GM10248 (cell line): ENCODE results near the gene LGR5.

ENCODE experiments used
- CTCF ChIA-PET: fragments of 300-600 bp; sonication (Branson Sonifier 250); formaldehyde crosslinking; extraction: SDS; loops from one replicate; lab custom pipeline; 2021; ENCODE audit warnings: antibody characterized with exemption; lab: Yijun Ruan, JAX
- POLR2A ChIA-PET: fragments of 350-650 bp; sonication (Branson Sonifier 250); formaldehyde crosslinking; extraction: SDS; loops from one replicate; lab custom pipeline; 2020; ENCODE audit warnings: antibody characterized with exemption; lab: Yijun Ruan, JAX
- DNase-seq: peaks from one replicate; pipeline ENCODE4 v3.0.0; 2012; ENCODE audit errors: extremely low spot score
- TF ChIP-seq, protein P1 (sequence below): IDR thresholded peaks from 2 replicates; pipeline ENCODE4 v1.5.1; 2012; ENCODE audit warnings: mild to moderate bottlenecking, low read depth; ENCODE audit errors: extremely low read depth, missing control alignments, control extremely low read depth

Gene LGR5

GRCh38 chr12:71420775-71421406 lies 18.7 kb upstream of the LGR5 start:
- TF ChIP-seq, protein P1, sequence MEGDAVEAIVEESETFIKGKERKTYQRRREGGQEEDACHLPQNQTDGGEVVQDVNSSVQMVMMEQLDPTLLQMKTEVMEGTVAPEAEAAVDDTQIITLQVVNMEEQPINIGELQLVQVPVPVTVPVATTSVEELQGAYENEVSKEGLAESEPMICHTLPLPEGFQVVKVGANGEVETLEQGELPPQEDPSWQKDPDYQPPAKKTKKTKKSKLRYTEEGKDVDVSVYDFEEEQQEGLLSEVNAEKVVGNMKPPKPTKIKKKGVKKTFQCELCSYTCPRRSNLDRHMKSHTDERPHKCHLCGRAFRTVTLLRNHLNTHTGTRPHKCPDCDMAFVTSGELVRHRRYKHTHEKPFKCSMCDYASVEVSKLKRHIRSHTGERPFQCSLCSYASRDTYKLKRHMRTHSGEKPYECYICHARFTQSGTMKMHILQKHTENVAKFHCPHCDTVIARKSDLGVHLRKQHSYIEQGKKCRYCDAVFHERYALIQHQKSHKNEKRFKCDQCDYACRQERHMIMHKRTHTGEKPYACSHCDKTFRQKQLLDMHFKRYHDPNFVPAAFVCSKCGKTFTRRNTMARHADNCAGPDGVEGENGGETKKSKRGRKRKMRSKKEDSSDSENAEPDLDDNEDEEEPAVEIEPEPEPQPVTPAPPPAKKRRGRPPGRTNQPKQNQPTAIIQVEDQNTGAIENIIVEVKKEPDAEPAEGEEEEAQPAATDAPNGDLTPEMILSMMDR: no peak
- ChIA-PET CTCF (interaction anchor here (0.8 to 1.5 kb wide), 2 partner anchors 29 to 518 kb away, joined by 3 to 4 read pairs; partner anchors contain the start of gene TPH2), POLR2A (no interaction called here)
- no peak for DNase-seq

GRCh38 chr12:71425568-71426299 lies 13.9 kb upstream of the LGR5 start:
- TF ChIP-seq, protein P1: no peak
- ChIA-PET POLR2A (no interaction called here), CTCF (interaction anchor here (1.1 to 1.6 kb wide), 3 partner anchors 33 to 692 kb away, joined by 3 to 5 read pairs (median 3); no protein-coding TSS in a partner anchor)
- no peak for DNase-seq

DNA sequence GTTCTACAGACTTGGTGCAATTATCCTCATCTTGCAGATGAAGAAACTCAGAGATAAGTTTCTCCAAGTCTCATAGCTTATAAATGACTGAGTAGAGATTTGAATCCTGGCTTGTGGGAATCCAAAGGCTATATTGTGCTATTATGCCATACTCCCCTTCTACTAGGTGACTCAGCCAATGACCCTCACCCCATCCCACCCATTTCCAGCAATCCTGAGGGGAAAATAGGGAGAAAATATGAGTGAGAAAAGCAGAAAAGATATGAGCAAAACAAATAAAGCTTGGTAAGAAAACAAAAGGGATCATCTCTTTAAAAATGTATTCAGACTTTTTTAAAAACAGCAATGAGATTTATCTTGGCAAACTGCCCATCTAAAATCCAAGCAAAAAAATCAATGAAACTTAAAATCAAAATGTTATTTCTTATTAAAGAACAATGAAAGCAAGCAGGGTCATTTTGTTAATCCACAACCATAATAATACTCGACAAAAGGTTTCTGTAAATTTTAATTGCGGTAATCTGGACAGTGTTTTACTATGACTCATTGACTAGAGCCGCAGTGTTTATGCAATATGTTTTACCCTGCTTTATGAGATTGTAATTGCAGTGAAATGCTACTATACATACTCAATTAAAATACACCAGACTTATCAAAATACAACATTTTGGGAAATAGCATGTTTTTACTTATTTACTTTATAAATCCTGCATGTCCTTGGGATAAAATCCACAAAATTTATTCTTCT lies 13.1 kb upstream of the LGR5 start:
- ChIA-PET POLR2A (no interaction called here), CTCF (interaction anchor here (1.1 to 1.6 kb wide), 4 partner anchors 11 to 693 kb away, joined by 3 to 5 read pairs (median 4); no protein-coding TSS in a partner anchor)
- TF ChIP-seq, protein P1: peak; percentile 3
- no peak for DNase-seq

DNA sequence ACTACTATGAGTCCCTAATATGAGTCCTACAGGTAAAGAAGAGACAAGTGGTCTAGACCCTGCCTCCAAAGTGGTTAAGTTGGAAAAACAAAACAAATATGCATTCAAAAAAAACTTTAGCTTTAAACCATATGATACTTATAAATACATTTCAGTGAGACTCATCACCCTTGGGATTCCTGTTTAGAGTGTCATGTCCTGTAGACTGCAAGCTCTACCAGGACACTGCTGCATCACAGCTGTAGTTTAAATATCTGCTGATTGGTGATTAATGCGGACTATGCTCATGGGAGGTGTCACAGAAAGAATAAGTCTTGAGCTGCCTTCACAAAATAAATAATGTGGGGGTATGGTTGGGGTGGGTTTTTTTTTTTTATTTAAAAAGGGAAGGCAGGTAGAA lies 8.8 kb upstream of the LGR5 start:
- ChIA-PET CTCF (interaction anchor here (1.0 to 1.8 kb wide), 5 partner anchors 15 to 317 kb away, joined by 3 to 5 read pairs (median 4); no protein-coding TSS in a partner anchor), POLR2A (no interaction called here)
- DNase-seq: no peak
- TF ChIP-seq, protein P1: no peak

- ChIA-PET CTCF (interaction anchor here (1.6 kb wide), 1 partner anchor 17 kb away, joined by 4 read pairs; no protein-coding TSS in a partner anchor), POLR2A (no interaction called here)
- no peak for DNase-seq
- TF ChIP-seq, protein P1: no peak
Observed at GRCh38 chr12:71431991-71432390, 7.6 kb upstream of the LGR5 start.

DNA sequence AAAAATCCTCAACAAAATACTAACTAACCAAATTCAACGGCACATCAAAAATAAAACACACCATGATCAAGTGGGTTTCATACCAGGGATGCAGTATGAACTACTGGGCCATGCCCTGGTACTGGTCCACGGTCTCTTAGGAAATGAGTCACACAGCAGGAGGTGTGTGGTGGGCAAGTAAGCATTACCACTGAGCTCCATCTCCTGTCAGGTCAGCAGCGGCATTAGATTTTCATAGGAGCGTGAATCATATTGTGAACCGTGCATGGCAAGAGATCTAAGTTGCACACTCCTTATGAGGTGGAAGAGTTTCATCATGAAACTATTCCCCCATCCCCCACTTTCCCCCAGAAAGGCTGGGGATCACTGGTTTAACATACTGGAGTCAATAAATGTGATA lies 6.7 kb upstream of the LGR5 start:
- TF ChIP-seq, protein P1: no peak
- ChIA-PET POLR2A (no interaction called here), CTCF (no interaction called here)
- DNase-seq: no peak
